Liver (tissue), 9 donors: ENCODE results near the gene SHC4. TPM values are rescaled to one million over a fixed set of nuclear protein-coding genes. Genes with fewer than 3 reads are reported as not detected.

Experiments
- DNase-seq: peaks from one replicate; pipeline ENCODE4 v3.0.0-alpha.2; 2017; ENCODE audit warnings: low spot score
- H3K27ac ChIP-seq, 2 donors: one replicate each; pipeline ENCODE4 v1.7.0; 2013; ENCODE audit warnings: inconsistent platforms in 2 of 2, low read length in 2 of 2, control low read depth in 1 of 2, low read depth in 1 of 2, mild to moderate bottlenecking in 1 of 2
- H3K27me3 ChIP-seq, 4 donors: one replicate each; pipeline versions ENCODE4 v1.6.1 to v1.7.0; 2013; ENCODE audit warnings: low read length in 3 of 4, inconsistent platforms in 1 of 4, mild to moderate bottlenecking in 1 of 4, moderate library complexity in 1 of 4; ENCODE audit not compliant: control insufficient read depth in 4 of 4, insufficient read depth in 4 of 4
- H3K36me3 ChIP-seq, 4 donors: one replicate each; pipeline versions ENCODE4 v1.6.1 to v1.7.0; 2013; ENCODE audit warnings: low read length in 3 of 4, mild to moderate bottlenecking in 3 of 4, low read depth in 1 of 4, moderate library complexity in 1 of 4; ENCODE audit not compliant: control insufficient read depth in 4 of 4, insufficient read depth in 3 of 4
- H3K4me1 ChIP-seq, 4 donors: one replicate each; pipeline versions ENCODE4 v1.6.1 to v1.7.0; 2013; ENCODE audit warnings: low read length in 3 of 4, mild to moderate bottlenecking in 3 of 4, moderate library complexity in 1 of 4; ENCODE audit not compliant: control insufficient read depth in 4 of 4, insufficient read depth in 4 of 4
- H3K4me3 ChIP-seq, 3 donors: one replicate each; pipeline versions ENCODE4 v1.6.1 to v1.7.0; 2013; ENCODE audit warnings: low read length in 3 of 3, control low read depth in 1 of 3, low read depth in 1 of 3, mild to moderate bottlenecking in 1 of 3
- H3K9ac ChIP-seq, 2 donors: one replicate each; pipeline ENCODE4 v1.7.0; 2013; ENCODE audit warnings: low read length in 2 of 2, mild to moderate bottlenecking in 2 of 2, moderate library complexity in 2 of 2, control low read depth in 1 of 2, low read depth in 1 of 2
- H3K9me3 ChIP-seq, 4 donors: one replicate each; pipeline versions ENCODE4 v1.6.1 to v1.7.0; 2013; ENCODE audit warnings: low read length in 3 of 4; ENCODE audit not compliant: control insufficient read depth in 4 of 4
- ATF3 ChIP-seq: IDR thresholded peaks from 2 replicates; pipeline ENCODE4 v1.6.1; 2016; ENCODE audit warnings: antibody characterized with exemption
- CTCF ChIP-seq: fragments of 150-350 bp; IDR thresholded peaks from 2 replicates; pipeline ENCODE4 v1.5.1; 2017; ENCODE audit warnings: improper control_type of control experiment, low read depth, low read length; ENCODE audit not compliant: missing input control
- EGR1 ChIP-seq, 2 donors: IDR thresholded peaks; 2 replicates each; pipeline ENCODE4 v1.6.1; 2016 to 2018; ENCODE audit warnings: antibody characterized with exemption in 2 of 2, low read depth in 2 of 2
- GABPA ChIP-seq, 2 donors: IDR thresholded peaks in 1 of 2; conservative IDR thresholded peaks in 1 of 2; 2 replicates each; pipeline ENCODE4 v1.6.1; 2016; ENCODE audit warnings: antibody characterized with exemption in 2 of 2, mild to moderate bottlenecking in 1 of 2, moderate library complexity in 1 of 2
- HNF4A ChIP-seq, 2 donors: conservative IDR thresholded peaks; 2 replicates each; pipeline ENCODE4 v1.6.1; 2016; ENCODE audit warnings: antibody characterized with exemption in 2 of 2, mild to moderate bottlenecking in 2 of 2
- HNF4G ChIP-seq: IDR thresholded peaks from 2 replicates; pipeline ENCODE4 v1.6.1; 2016; ENCODE audit warnings: antibody characterized with exemption
- MAX ChIP-seq: IDR thresholded peaks from 2 replicates; pipeline ENCODE4 v1.6.1; 2016; ENCODE audit warnings: antibody characterized with exemption
- NR2F2 ChIP-seq: IDR thresholded peaks from 2 replicates; pipeline ENCODE4 v1.6.1; 2016; ENCODE audit warnings: antibody characterized with exemption
- RAD21 ChIP-seq, 2 donors: IDR thresholded peaks; 2 replicates each; pipeline ENCODE4 v1.6.1; 2016; ENCODE audit warnings: antibody characterized with exemption in 2 of 2, mild to moderate bottlenecking in 2 of 2
- TAF1 ChIP-seq: conservative IDR thresholded peaks from 2 replicates; pipeline ENCODE4 v1.6.1; 2016; ENCODE audit warnings: antibody characterized with exemption, mild to moderate bottlenecking
- YY1 ChIP-seq: IDR thresholded peaks from 2 replicates; pipeline ENCODE4 v1.6.1; 2016; ENCODE audit warnings: antibody characterized with exemption, mild to moderate bottlenecking
- ZBTB33 ChIP-seq: IDR thresholded peaks from 2 replicates; pipeline ENCODE4 v1.6.1; 2016; ENCODE audit warnings: antibody characterized with exemption
- WGBS: extraction: QIAGEN DNeasy Blood & Tissue Kit; methylation state at CpG from one replicate; pipeline ENCODE4 v1.1.7; 2013; 5-methylcytosine and 5-hydroxymethylcytosine counted together
- polyA plus RNA-seq, 2 donors: library from polyadenylated mRNA; stranded (reverse) in 1 of 2; unstranded in 1 of 2; fragments of 200-250 nt in 1 of 2; fragments of >200 nt in 1 of 2; fragmentation: Nextera tagmentation in 1 of 2; extraction: Ambion mirVana in 1 of 2; gene quantifications; one replicate each; pipeline versions ENCODE4 v1.2.1 to v1.2.3, GENCODE V29; 2013 to 2015
- total RNA-seq, 2 donors: library from RNA; depleted of rRNA; stranded (reverse); fragments of >200 nt; gene quantifications; one replicate each; pipeline ENCODE4 v1.2.3, GENCODE V29; 2014
- TF ChIP-seq, protein P1 (sequence below): IDR thresholded peaks from 2 replicates; pipeline ENCODE4 v1.6.1; 2016; ENCODE audit warnings: antibody characterized with exemption, mild to moderate bottlenecking
- donor health status: healthy.
- donor health status: healthy.
- donor health status: healthy.
- donor health status: healthy.
- donor health status: healthy.

SHC4 gene
- total and polyA plus RNA-seq, 4 donors = under 0.01 to 0.19 (median 0.05) TPM

DNA sequence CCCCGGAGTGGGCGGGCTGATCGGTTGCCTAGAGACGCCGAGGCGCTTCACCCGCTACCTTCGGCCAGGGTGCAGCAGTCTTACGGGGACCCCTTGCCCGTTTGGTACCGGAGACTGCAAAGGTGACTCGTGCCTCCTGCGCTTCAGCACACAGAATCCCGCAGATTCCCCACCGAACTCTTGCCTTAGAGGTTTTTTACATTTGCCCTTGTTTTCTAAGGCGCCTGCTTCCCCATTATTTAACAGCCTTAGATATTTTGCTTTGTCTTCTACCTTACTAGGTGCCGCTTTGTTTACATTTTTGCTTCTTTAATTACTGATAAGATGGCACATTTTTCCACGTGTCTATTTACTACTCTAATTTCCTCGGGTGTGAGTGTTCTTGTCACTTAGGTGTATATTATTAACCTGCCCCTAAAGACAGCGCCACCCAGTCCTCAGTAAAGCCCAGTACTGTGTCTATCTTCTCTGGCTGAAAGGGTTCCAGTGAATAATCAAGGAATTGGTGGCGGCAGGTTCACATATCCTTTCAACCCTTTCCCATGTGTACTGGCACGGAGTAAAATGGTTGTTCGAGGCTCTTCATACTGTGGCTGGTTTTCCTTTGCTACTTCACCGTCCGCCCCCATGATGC is 152.3 kb downstream of the SHC4 start:
- H3K27ac ChIP-seq = no peak overlapping the region
- DNase-seq = no peak
- 9% methylated on average over 25 of the region's 25 CpGs for WGBS
- H3K9ac ChIP-seq = peak overlapping the region in 1 of 2 donors; percentile 15
- H3K4me1 ChIP-seq = peaks cover 2 to 18% (median 15%) of the 10 kb centered on the region in 4 donors
- H3K27me3 ChIP-seq = no peaks in the 10 kb centered on the region
- TF ChIP-seq, protein P1, sequence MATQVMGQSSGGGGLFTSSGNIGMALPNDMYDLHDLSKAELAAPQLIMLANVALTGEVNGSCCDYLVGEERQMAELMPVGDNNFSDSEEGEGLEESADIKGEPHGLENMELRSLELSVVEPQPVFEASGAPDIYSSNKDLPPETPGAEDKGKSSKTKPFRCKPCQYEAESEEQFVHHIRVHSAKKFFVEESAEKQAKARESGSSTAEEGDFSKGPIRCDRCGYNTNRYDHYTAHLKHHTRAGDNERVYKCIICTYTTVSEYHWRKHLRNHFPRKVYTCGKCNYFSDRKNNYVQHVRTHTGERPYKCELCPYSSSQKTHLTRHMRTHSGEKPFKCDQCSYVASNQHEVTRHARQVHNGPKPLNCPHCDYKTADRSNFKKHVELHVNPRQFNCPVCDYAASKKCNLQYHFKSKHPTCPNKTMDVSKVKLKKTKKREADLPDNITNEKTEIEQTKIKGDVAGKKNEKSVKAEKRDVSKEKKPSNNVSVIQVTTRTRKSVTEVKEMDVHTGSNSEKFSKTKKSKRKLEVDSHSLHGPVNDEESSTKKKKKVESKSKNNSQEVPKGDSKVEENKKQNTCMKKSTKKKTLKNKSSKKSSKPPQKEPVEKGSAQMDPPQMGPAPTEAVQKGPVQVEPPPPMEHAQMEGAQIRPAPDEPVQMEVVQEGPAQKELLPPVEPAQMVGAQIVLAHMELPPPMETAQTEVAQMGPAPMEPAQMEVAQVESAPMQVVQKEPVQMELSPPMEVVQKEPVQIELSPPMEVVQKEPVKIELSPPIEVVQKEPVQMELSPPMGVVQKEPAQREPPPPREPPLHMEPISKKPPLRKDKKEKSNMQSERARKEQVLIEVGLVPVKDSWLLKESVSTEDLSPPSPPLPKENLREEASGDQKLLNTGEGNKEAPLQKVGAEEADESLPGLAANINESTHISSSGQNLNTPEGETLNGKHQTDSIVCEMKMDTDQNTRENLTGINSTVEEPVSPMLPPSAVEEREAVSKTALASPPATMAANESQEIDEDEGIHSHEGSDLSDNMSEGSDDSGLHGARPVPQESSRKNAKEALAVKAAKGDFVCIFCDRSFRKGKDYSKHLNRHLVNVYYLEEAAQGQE = no peak
- TF ChIP-seq ATF3 (no peak), EGR1 (IDR thresholded peaks at IDR 0.05; ENCODE audit: low read depth in 2 of 2) (no peak), CTCF (no peak), MAX (no peak), GABPA (IDR thresholded peaks at IDR 0.05 in 1 of 2, conservative IDR thresholded peaks at IDR 0.05 in 1 of 2) (peak in 1 of 2 donors; percentile 3), YY1 (no peak), NR2F2 (no peak)
- no peaks in the 10 kb centered on the region for H3K9me3 ChIP-seq
- peak overlapping the region; percentile 68 to 99 (median 78) for H3K4me3 ChIP-seq
- no peaks in the 10 kb centered on the region for H3K36me3 ChIP-seq

DNA sequence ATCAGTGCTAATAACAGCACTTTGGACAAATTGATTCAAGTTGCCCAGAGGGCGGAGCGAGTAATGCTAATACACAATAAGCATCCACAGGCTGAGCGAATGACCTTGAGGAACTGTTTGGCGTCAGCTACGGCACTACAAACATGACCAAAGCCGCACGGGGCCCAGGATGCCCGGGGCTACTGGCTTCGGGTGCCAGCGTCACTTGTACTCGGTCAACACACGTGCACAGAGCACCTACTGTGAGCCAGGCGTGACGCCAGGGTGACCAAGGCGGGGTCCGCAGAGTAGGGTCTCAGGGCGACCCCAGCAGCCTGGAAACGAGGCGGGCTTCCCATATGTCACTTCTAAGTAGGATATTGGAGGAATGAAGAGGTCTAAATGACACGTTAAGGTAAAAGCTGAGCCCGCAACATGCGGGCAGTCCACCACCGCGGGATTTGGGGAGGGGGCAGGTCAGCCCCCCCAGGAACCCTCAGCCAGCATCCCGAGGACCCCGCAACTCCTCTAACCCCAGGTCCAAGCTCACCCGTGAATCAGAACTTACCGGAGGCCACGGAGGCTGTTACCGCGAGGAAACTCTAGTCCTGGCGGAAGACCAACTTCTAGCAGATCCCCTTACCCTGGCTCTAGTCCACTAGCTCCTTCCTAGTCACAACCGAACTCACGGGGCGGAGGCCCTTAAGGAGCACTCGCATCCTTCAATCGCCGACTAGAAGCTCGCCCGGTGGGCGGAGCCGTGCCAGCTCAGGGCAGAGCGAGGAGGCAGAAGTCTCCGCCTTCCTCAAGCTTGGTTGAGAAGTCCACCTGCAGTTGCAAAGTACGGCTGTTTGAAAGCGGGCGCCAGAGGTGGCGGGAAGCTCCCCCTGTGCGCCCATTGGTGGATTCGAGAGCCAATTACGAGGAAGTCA is 153.1 kb downstream of the SHC4 start, which contains the start of gene CEP152:
Gene CEP152 (minus strand): TSS at position 656 of the 911 bp plus-strand sequence. CDS start 5,420 bp downstream, outside the sequence.
- Histone ChIP-seq H3K9me3 (no peaks in the 10 kb centered on the region), H3K27me3 (no peaks in the 10 kb centered on the region), H3K36me3 (no peaks in the 10 kb centered on the region), H3K27ac (no peak within 1 kb of the TSS), H3K9ac (peak within 1 kb of the TSS; percentile 35 to 89), H3K4me1 (peaks cover 3 to 18% (median 15%) of the 10 kb centered on the region in 4 donors), H3K4me3 (peak within 1 kb of the TSS; percentile 68 to 99 (median 92))
- WGBS = 1% methylated on average over 51 of the region's 51 CpGs
- peak; percentile 99 for DNase-seq
- TF ChIP-seq RAD21 (IDR thresholded peaks at IDR 0.05) = peak in 1 of 2 donors; percentile 47
- TF ChIP-seq HNF4A (conservative IDR thresholded peaks at IDR 0.05) = peak; percentile 84 to 90
- peak; percentile 61 for TF ChIP-seq MAX
- TF ChIP-seq GABPA (IDR thresholded peaks at IDR 0.05 in 1 of 2, conservative IDR thresholded peaks at IDR 0.05 in 1 of 2) = peak in 1 of 2 donors; percentile 42
- TF ChIP-seq HNF4G = peak; percentile 80
- no peak for TF ChIP-seq ZBTB33
- TF ChIP-seq TAF1 = peak; percentile 71
- TF ChIP-seq EGR1 (IDR thresholded peaks at IDR 0.05; ENCODE audit: low read depth in 2 of 2) = no peak
- TF ChIP-seq, protein P1 = no peak
